Sigmoid colon (tissue), 7 donors: ENCODE data around the gene TSC22D1. TPM values are rescaled to one million over a fixed set of nuclear protein-coding genes. Genes with fewer than 3 reads are reported as not detected.
"Not testable (repeated sequence)": the region's sequence is repeated elsewhere in the genome, so short reads cannot be mapped to it uniquely, and the experiment has no call there.

Experiments
- DNase-seq: peaks from one replicate; pipeline ENCODE4 v3.0.0-alpha.2; 2019
- H3K27ac ChIP-seq, 4 donors: fragments of 200-600 bp; sonication (generic); one replicate each; pipeline ENCODE4 v1.5.1; 2016 to 2019; ENCODE audit warnings: mild to moderate bottlenecking in 1 of 4
- H3K27me3 ChIP-seq, 3 donors: fragments of 200-600 bp; sonication (generic); one replicate each; pipeline ENCODE4 v1.5.1; 2019; ENCODE audit warnings: mild to moderate bottlenecking in 1 of 3
- H3K36me3 ChIP-seq, 4 donors: fragments of 200-600 bp; sonication (generic); one replicate each; pipeline ENCODE4 v1.5.1; 2016 to 2019
- H3K4me1 ChIP-seq, 4 donors: fragments of 200-600 bp; sonication (generic); one replicate each; pipeline ENCODE4 v1.5.1; 2017 to 2019
- H3K4me3 ChIP-seq, 4 donors: fragments of 200-600 bp; sonication (generic); one replicate each; pipeline ENCODE4 v1.5.1; 2017 to 2019; ENCODE audit warnings: mild to moderate bottlenecking in 2 of 4, moderate library complexity in 1 of 4
- H3K9me3 ChIP-seq, 4 donors: fragments of 200-600 bp in 3 of 4; sonication (generic) in 3 of 4; one replicate each; pipeline versions ENCODE4 v1.5.1 to v1.6.1; 2013 to 2019
- EP300 ChIP-seq, 4 donors: sonication (generic); formaldehyde crosslinking; IDR thresholded peaks; one replicate each; pipeline ENCODE4 v1.6.1; 2017; ENCODE audit warnings: antibody characterized with exemption in 4 of 4
- POLR2A ChIP-seq, 2 donors: fragments of 450-650 bp; IDR thresholded peaks; one replicate each; pipeline ENCODE4 v1.6.1; 2016; ENCODE audit warnings: antibody characterized with exemption in 2 of 2, mild to moderate bottlenecking in 2 of 2, moderate library complexity in 2 of 2
- POLR2AphosphoS5 ChIP-seq, 4 donors: sonication (generic); formaldehyde crosslinking; IDR thresholded peaks; one replicate each; pipeline ENCODE4 v1.6.1; 2017; ENCODE audit warnings: antibody characterized with exemption in 4 of 4
- WGBS, 2 donors: extraction: QIAGEN DNeasy Blood & Tissue Kit; methylation state at CpG; one replicate each; pipeline ENCODE4 v1.1.7; 2013; 5-methylcytosine and 5-hydroxymethylcytosine counted together
- intact Hi-C: fragments of 100-400 bp; cut with DNase I; formaldehyde crosslinking; loops from one replicate; pipeline ENCODE4 v1.15.1; 2023
- polyA plus RNA-seq, 3 donors: library from polyadenylated mRNA; stranded (reverse); fragments of 200-250 nt; gene quantifications; one replicate each; pipeline ENCODE4 v1.2.3, GENCODE V29; 2013
- total RNA-seq, 4 donors: library from RNA; depleted of rRNA; stranded (reverse); fragments of >200 nt; gene quantifications; one replicate each; pipeline ENCODE4 v1.1.0, GENCODE V29; 2016
- TF ChIP-seq, protein P1 (sequence below), 4 experiments: fragments of 450-650 bp in 3 of 4; fragments of 200-600 bp in 1 of 4; IDR thresholded peaks; one replicate each; pipeline ENCODE4 v1.5.1; 2016 to 2019; ENCODE audit warnings: antibody characterized with exemption in 4 of 4, mild to moderate bottlenecking in 3 of 4, moderate library complexity in 2 of 4
- donor health status: healthy with polysubstance abuse.
- donor health status: Bipolar disorder and iron deficiency.
- donor health status: healthy.

Gene TSC22D1
- total and polyA plus RNA-seq, 7 donors = 121 to 225 (median 176) TPM

GRCh38 chr13:44516771-44517170 lies 59.4 kb downstream of the TSC22D1 start:
- no peaks in the 10 kb centered on the region for H3K36me3 ChIP-seq
- no peak overlapping the region for H3K4me3 ChIP-seq
- H3K27me3 ChIP-seq = no peaks in the 10 kb centered on the region
- intact Hi-C loops = no loop called here
- H3K27ac ChIP-seq = no peak overlapping the region
- no peaks in the 10 kb centered on the region for H3K9me3 ChIP-seq
- WGBS, 2 donors = 28 to 59% methylated on average over 2 of the region's 2 CpGs
- TF ChIP-seq, protein P1, sequence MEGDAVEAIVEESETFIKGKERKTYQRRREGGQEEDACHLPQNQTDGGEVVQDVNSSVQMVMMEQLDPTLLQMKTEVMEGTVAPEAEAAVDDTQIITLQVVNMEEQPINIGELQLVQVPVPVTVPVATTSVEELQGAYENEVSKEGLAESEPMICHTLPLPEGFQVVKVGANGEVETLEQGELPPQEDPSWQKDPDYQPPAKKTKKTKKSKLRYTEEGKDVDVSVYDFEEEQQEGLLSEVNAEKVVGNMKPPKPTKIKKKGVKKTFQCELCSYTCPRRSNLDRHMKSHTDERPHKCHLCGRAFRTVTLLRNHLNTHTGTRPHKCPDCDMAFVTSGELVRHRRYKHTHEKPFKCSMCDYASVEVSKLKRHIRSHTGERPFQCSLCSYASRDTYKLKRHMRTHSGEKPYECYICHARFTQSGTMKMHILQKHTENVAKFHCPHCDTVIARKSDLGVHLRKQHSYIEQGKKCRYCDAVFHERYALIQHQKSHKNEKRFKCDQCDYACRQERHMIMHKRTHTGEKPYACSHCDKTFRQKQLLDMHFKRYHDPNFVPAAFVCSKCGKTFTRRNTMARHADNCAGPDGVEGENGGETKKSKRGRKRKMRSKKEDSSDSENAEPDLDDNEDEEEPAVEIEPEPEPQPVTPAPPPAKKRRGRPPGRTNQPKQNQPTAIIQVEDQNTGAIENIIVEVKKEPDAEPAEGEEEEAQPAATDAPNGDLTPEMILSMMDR (IDR thresholded peaks at IDR 0.05) = no peak
- no peak for DNase-seq
- no peaks in the 10 kb centered on the region for H3K4me1 ChIP-seq

GRCh38 chr13:44514278-44514677 lies 61.9 kb downstream of the TSC22D1 start:
- Histone ChIP-seq H3K27ac (no peak overlapping the region), H3K4me1 (no peaks in the 10 kb centered on the region), H3K36me3 (no peaks in the 10 kb centered on the region), H3K4me3 (no peak overlapping the region), H3K9me3 (no peaks in the 10 kb centered on the region), H3K27me3 (no peaks in the 10 kb centered on the region)
- DNase-seq = no peak
- TF ChIP-seq, protein P1 (IDR thresholded peaks at IDR 0.05) = no peak
- no peak for TF ChIP-seq POLR2AphosphoS5 (IDR thresholded peaks at IDR 0.05)
- no peak for TF ChIP-seq POLR2A (IDR thresholded peaks at IDR 0.05)
- no peak for TF ChIP-seq EP300 (IDR thresholded peaks at IDR 0.05)
- WGBS, 2 donors = 66 to 80% methylated on average over 6 of the region's 6 CpGs
- intact Hi-C loops = no loop called here

GRCh38 chr13:44509853-44510252 lies 66.3 kb downstream of the TSC22D1 start:
- H3K36me3 ChIP-seq, H3K4me3 ChIP-seq, DNase-seq, intact Hi-C loops, H3K9me3 ChIP-seq, H3K27me3 ChIP-seq, H3K4me1 ChIP-seq, H3K27ac ChIP-seq: not testable (repeated sequence)
- 96 to 98% methylated on average over 6 of the region's 6 CpGs for WGBS, 2 donors

DNA sequence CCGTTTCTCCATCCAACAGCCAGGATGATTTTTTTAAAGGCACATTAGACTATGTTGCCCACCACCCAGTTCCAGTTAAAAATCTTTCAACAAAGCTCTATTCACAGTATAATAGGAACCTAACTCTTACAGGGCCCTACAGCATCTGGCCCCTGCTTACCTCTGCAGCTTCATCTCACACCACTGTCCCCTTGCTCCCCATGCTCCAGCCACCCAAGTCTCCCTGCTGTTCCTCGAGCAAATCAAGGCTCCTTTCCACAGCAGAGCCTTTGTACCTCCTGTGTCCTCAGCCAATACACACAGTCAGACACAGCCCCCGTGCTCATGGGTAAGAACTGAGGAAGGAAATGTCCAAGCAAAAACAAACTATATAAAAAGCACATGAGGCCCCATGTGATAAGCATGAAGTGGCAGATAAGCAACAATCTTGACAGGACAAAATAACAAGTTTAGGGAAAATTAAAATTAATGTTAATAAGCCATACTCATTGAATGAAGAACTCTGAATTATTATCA lies 67.5 kb downstream of the TSC22D1 start:
- DNase-seq = no peak
- no peak for TF ChIP-seq POLR2AphosphoS5 (IDR thresholded peaks at IDR 0.05)
- TF ChIP-seq EP300 (IDR thresholded peaks at IDR 0.05) = no peak
- TF ChIP-seq, protein P1 (IDR thresholded peaks at IDR 0.05) = no peak
- TF ChIP-seq POLR2A (IDR thresholded peaks at IDR 0.05) = no peak
- intact Hi-C loops = no loop called here
- Histone ChIP-seq H3K4me1 (no peaks in the 10 kb centered on the region), H3K27ac (no peak overlapping the region), H3K36me3 (no peaks in the 10 kb centered on the region), H3K9me3 (no peaks in the 10 kb centered on the region), H3K27me3 (no peaks in the 10 kb centered on the region), H3K4me3 (no peak overlapping the region)
- 52 to 80% methylated on average over 3 of the region's 3 CpGs for WGBS, 2 donors

DNA sequence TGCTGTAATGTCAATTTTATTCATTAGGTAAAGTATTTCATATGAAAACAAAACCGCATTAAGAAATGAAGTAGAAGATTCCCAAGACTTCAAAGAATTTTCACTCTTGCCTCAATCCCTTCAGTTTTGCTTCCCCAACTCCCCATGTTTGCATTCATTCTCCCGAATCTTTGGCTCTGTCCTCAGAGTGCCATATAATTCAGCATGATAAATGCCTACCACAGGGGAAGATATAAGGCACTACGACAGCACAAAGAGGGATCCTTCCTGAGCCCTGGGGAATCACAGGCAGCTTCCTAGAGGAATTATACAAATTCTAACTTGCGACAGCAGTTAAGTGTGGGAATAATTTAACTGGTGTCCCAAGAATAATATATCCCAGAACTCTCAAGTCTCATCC lies 68.5 kb downstream of the TSC22D1 start:
- no peaks in the 10 kb centered on the region for H3K27me3 ChIP-seq
- H3K36me3 ChIP-seq = no peaks in the 10 kb centered on the region
- no peaks in the 10 kb centered on the region for H3K4me1 ChIP-seq
- TF ChIP-seq POLR2AphosphoS5 (IDR thresholded peaks at IDR 0.05) = no peak
- TF ChIP-seq POLR2A (IDR thresholded peaks at IDR 0.05) = no peak
- no peak for TF ChIP-seq EP300 (IDR thresholded peaks at IDR 0.05)
- TF ChIP-seq, protein P1 (IDR thresholded peaks at IDR 0.05) = no peak
- intact Hi-C loops = no loop called here
- no peak overlapping the region for H3K4me3 ChIP-seq
- no peak overlapping the region for H3K27ac ChIP-seq
- no peaks in the 10 kb centered on the region for H3K9me3 ChIP-seq
- 90 to 94% methylated on average over 4 of the region's 4 CpGs for WGBS, 2 donors
- DNase-seq = no peak
